NT2/D1 (cell line): Measurements from ENCODE around the gene MFSD2B.

ENCODE experiments used
- SUZ12 ChIP-seq: IDR thresholded peaks from 2 replicates; pipeline ENCODE4 v1.6.1; 2011; ENCODE audit not compliant: insufficient read length, insufficient read depth; ENCODE audit errors: extremely low read depth
- YY1 ChIP-seq: IDR thresholded peaks from 2 replicates; pipeline ENCODE4 v1.6.1; 2011; ENCODE audit not compliant: insufficient read length, insufficient read depth
- ZNF274 ChIP-seq: IDR thresholded peaks from 2 replicates; pipeline ENCODE4 v1.6.1; 2011; ENCODE audit warnings: mild to moderate bottlenecking, low read depth, low read length

GRCh38 chr2:24022975-24023575 lies 13.2 kb downstream of the MFSD2B start:
- TF ChIP-seq YY1 (no peak), SUZ12 (no peak), ZNF274 (no peak)
